PFSK-1 (cell line): ENCODE data around the gene C3orf70.

ENCODE experiments used
- POLR2AphosphoS5 ChIP-seq: IDR thresholded peaks from 2 replicates; pipeline ENCODE4 v1.6.1; 2012; ENCODE audit warnings: low read depth, mild to moderate bottlenecking, control low read depth, low read length, moderate library complexity
- REST ChIP-seq, 2 experiments: IDR thresholded peaks; 2 replicates each; pipeline versions ENCODE4 v1.6.1 to v1.8.0; 2011 to 2012; ENCODE audit warnings: low read depth in 2 of 2, low read length in 2 of 2, control low read depth in 1 of 2, inconsistent platforms in 1 of 2, mild to moderate bottlenecking in 1 of 2, moderate library complexity in 1 of 2; ENCODE audit not compliant: insufficient read depth in 1 of 2
- TAF1 ChIP-seq: IDR thresholded peaks from 2 replicates; pipeline ENCODE4 v1.6.1; 2012; ENCODE audit warnings: low read length, control low read depth, borderline replicate concordance; ENCODE audit not compliant: insufficient read depth

- TF ChIP-seq POLR2AphosphoS5 = no peak
- TF ChIP-seq REST (IDR thresholded peaks at IDR 0.05; ENCODE audit: insufficient read depth in 1 of 2, low read depth in 2 of 2, low read length in 2 of 2) = no peak
- no peak for TF ChIP-seq TAF1
These were observed 46.8 kb upstream of the C3orf70 start for GRCh38 chr3:185199671-185200070.
